Measurements from ENCODE around the gene CLBA1.
"Not testable (repeated sequence)": the region's sequence is repeated elsewhere in the genome, so short reads cannot be mapped to it uniquely, and the experiment has no call there.

DNA sequence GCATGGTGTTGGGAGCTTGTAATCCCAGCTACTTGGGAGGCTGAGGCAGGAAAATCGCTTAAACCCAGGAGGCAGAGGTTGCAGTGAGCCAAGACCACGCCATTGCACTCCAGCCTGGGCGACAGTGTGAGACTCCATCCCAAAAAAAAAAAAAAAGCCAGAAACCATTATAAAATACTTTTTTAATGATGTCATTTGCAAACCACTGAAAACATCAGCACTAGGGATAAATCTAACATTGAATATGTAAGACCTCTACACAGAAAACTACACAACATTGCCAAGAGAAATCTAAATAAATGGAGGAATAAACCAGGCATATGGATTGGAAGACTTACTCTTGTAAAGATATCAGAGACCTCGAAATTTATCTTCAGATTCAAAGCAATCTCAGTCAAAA is 42.1 kb downstream of the CLBA1 start:
- TF ChIP-seq, protein P1, sequence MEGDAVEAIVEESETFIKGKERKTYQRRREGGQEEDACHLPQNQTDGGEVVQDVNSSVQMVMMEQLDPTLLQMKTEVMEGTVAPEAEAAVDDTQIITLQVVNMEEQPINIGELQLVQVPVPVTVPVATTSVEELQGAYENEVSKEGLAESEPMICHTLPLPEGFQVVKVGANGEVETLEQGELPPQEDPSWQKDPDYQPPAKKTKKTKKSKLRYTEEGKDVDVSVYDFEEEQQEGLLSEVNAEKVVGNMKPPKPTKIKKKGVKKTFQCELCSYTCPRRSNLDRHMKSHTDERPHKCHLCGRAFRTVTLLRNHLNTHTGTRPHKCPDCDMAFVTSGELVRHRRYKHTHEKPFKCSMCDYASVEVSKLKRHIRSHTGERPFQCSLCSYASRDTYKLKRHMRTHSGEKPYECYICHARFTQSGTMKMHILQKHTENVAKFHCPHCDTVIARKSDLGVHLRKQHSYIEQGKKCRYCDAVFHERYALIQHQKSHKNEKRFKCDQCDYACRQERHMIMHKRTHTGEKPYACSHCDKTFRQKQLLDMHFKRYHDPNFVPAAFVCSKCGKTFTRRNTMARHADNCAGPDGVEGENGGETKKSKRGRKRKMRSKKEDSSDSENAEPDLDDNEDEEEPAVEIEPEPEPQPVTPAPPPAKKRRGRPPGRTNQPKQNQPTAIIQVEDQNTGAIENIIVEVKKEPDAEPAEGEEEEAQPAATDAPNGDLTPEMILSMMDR (conservative IDR thresholded peaks at IDR 0.05 in 1 of 2, IDR thresholded peaks at IDR 0.05 in 1 of 2; ENCODE audit: low read depth in 1 of 2, low read length in 2 of 2): not testable (repeated sequence)
- TF ChIP-seq EZH2 (IDR thresholded peaks at IDR 0.05; ENCODE audit: low read length, missing control alignments): not testable (repeated sequence)

All from fibroblast of lung (primary cell).